CD4-positive, CD25-positive, alpha-beta regulatory T cell (primary cell): ENCODE results near the gene GRIA2. TPM values are rescaled to one million over a fixed set of nuclear protein-coding genes. Genes with fewer than 3 reads are reported as not detected.
"Not testable (repeated sequence)": the region's sequence is repeated elsewhere in the genome, so short reads cannot be mapped to it uniquely, and the experiment has no call there.

ENCODE experiments used
- ATAC-seq, 2 donors: fragments of 150-1000 bp; cut with Tn5 transposase; one replicate each; pipeline ENCODE4 v1.10.0; 2021; ENCODE audit warnings: low read depth in 2 of 2, moderate number of reproducible peaks in 2 of 2, moderate library complexity in 1 of 2
- DNase-seq, 3 donors: peaks; one replicate each; pipeline versions ENCODE4 v3.0.0 to v3.0.0-alpha.2; 2012 to 2022; ENCODE audit warnings: mixed read lengths in 1 of 3
- H3K27ac ChIP-seq: one replicate; pipeline ENCODE4 v1.7.0; 2013; ENCODE audit warnings: mild to moderate bottlenecking, low read length; ENCODE audit not compliant: insufficient read depth, poor library complexity, severe bottlenecking
- H3K27me3 ChIP-seq: one replicate; pipeline ENCODE4 v1.7.0; 2013; ENCODE audit warnings: low read length; ENCODE audit not compliant: control insufficient read depth, insufficient read depth
- H3K36me3 ChIP-seq: one replicate; pipeline ENCODE4 v1.7.0; 2013; ENCODE audit warnings: mild to moderate bottlenecking, low read length, moderate library complexity; ENCODE audit not compliant: control insufficient read depth, insufficient read depth
- H3K4me1 ChIP-seq: 2 replicates; pipeline ENCODE4 v1.7.0; 2013; ENCODE audit warnings: mild to moderate bottlenecking, low read length; ENCODE audit not compliant: insufficient read depth, control insufficient read depth, poor library complexity, severe bottlenecking
- H3K4me3 ChIP-seq: one replicate; pipeline ENCODE4 v1.7.0; 2013; ENCODE audit warnings: low read depth, mild to moderate bottlenecking, low read length, moderate library complexity
- H3K9me3 ChIP-seq, 2 experiments: 1 replicate in 1 of 2; 2 replicates in 1 of 2; pipeline ENCODE4 v1.7.0; 2013; ENCODE audit warnings: low read length in 2 of 2, mild to moderate bottlenecking in 1 of 2, moderate library complexity in 1 of 2; ENCODE audit not compliant: control insufficient read depth in 2 of 2
- H3K27ac Mint-ChIP-seq, 3 donors: one replicate each; pipeline ENCODE4 v1.8.0; 2020 to 2022; ENCODE audit warnings: mild to moderate bottlenecking in 3 of 3, mixed read lengths in 3 of 3, moderate library complexity in 2 of 3
- H3K27me3 Mint-ChIP-seq: one replicate; pipeline ENCODE4 v1.8.0; 2022; ENCODE audit warnings: mild to moderate bottlenecking, mixed read lengths
- H3K36me3 Mint-ChIP-seq: one replicate; pipeline ENCODE4 v1.8.0; 2020; ENCODE audit warnings: mixed read lengths
- H3K4me1 Mint-ChIP-seq, 4 donors: one replicate each; pipeline ENCODE4 v1.8.0; 2020 to 2022; ENCODE audit warnings: mixed read lengths in 4 of 4, mild to moderate bottlenecking in 1 of 4
- H3K4me3 Mint-ChIP-seq, 4 donors: one replicate each; pipeline ENCODE4 v1.8.0; 2020 to 2022; ENCODE audit warnings: mild to moderate bottlenecking in 4 of 4, mixed read lengths in 4 of 4, moderate library complexity in 3 of 4
- H3K9me3 Mint-ChIP-seq, 7 donors: one replicate each; pipeline ENCODE4 v1.8.0; 2020 to 2022; ENCODE audit warnings: mixed read lengths in 7 of 7, mild to moderate bottlenecking in 3 of 7, moderate library complexity in 2 of 7
- polyA plus RNA-seq, 4 donors: library from polyadenylated mRNA; unstranded; fragments of 300-500 nt; fragmentation: Illumina TruSeq; gene quantifications; one replicate each; pipeline ENCODE4 v1.2.3, GENCODE V29; 2021
- total RNA-seq: library from RNA; stranded (reverse); gene quantifications from one replicate; pipeline ENCODE4 v1.2.3, GENCODE V29; 2022

The GRIA2 gene
- total RNA-seq: not detected
- not detected for polyA plus RNA-seq

GRCh38 chr4:157220371-157220881 is at the start of gene GRIA2:
GRIA2 (plus strand) TSS chr4:157220728; CDS start chr4:157221043, 315 bp downstream.
- H3K27me3 ChIP-seq: no peaks in the 10 kb centered on the region
- Mint-ChIP-seq H3K27me3 (peaks cover 6% of the 10 kb centered on the region), H3K36me3 (no peaks in the 10 kb centered on the region), H3K27ac (no peak within 1 kb of the TSS), H3K4me3 (peak within 1 kb of the TSS in 1 of 4 donors; percentile 61), H3K9me3 (peaks cover 0 to 17% (median 4%) of the 10 kb centered on the region in 7 donors), H3K4me1 (peaks cover 0 to 3% (median 0%) of the 10 kb centered on the region in 4 donors)
- no peak for DNase-seq
- H3K4me3 ChIP-seq: no peak within 1 kb of the TSS
- no peak within 1 kb of the TSS for H3K27ac ChIP-seq
- H3K36me3 ChIP-seq: no peaks in the 10 kb centered on the region
- H3K4me1 ChIP-seq: no peaks in the 10 kb centered on the region
- H3K9me3 ChIP-seq: no peaks in the 10 kb centered on the region
- no peak for ATAC-seq

- Histone ChIP-seq H3K9me3 (no peaks in the 10 kb centered on the region), H3K27ac (no peak overlapping the region), H3K4me1 (no peaks in the 10 kb centered on the region), H3K27me3 (no peaks in the 10 kb centered on the region), H3K36me3 (no peaks in the 10 kb centered on the region), H3K4me3 (no peak overlapping the region)
- peaks cover 0 to 3% (median 2%) of the 10 kb centered on the region in 7 donors for H3K9me3 Mint-ChIP-seq
- no peaks in the 10 kb centered on the region for H3K4me1 Mint-ChIP-seq
- no peaks in the 10 kb centered on the region for H3K27me3 Mint-ChIP-seq
- no peak for DNase-seq
- no peaks in the 10 kb centered on the region for H3K36me3 Mint-ChIP-seq
- no peak overlapping the region for H3K27ac Mint-ChIP-seq
- no peak for ATAC-seq
- no peak overlapping the region for H3K4me3 Mint-ChIP-seq
Measured at GRCh38 chr4:157172011-157172410, 48.5 kb upstream of the GRIA2 start.

- not testable (repeated sequence) for H3K4me1 ChIP-seq, H3K27me3 Mint-ChIP-seq, H3K9me3 ChIP-seq, H3K27ac Mint-ChIP-seq, DNase-seq, H3K9me3 Mint-ChIP-seq, H3K4me3 ChIP-seq, H3K36me3 ChIP-seq, H3K27me3 ChIP-seq, H3K27ac ChIP-seq, H3K36me3 Mint-ChIP-seq, ATAC-seq, H3K4me3 Mint-ChIP-seq, H3K4me1 Mint-ChIP-seq
Measured at GRCh38 chr4:157180268-157180667, 40.3 kb upstream of the GRIA2 start.

- H3K4me1 ChIP-seq: no peaks in the 10 kb centered on the region
- DNase-seq: no peak
- Mint-ChIP-seq H3K4me1 (no peaks in the 10 kb centered on the region), H3K9me3 (peaks cover 0 to 10% (median 7%) of the 10 kb centered on the region in 7 donors), H3K27ac (no peak overlapping the region), H3K27me3 (peaks cover 5% of the 10 kb centered on the region), H3K36me3 (no peaks in the 10 kb centered on the region), H3K4me3 (no peak overlapping the region)
- ATAC-seq: no peak
- no peak overlapping the region for H3K27ac ChIP-seq
- H3K9me3 ChIP-seq: peaks cover 0 to 2% of the 10 kb centered on the region in 2 experiments
- H3K4me3 ChIP-seq: no peak overlapping the region
- H3K27me3 ChIP-seq: no peaks in the 10 kb centered on the region
- no peaks in the 10 kb centered on the region for H3K36me3 ChIP-seq
Measured at GRCh38 chr4:157184300-157184699, 36.2 kb upstream of the GRIA2 start.

- Mint-ChIP-seq H3K4me1 (no peaks in the 10 kb centered on the region), H3K4me3 (no peak overlapping the region), H3K36me3 (no peaks in the 10 kb centered on the region), H3K27ac (no peak overlapping the region), H3K27me3 (peaks cover 5% of the 10 kb centered on the region), H3K9me3 (peaks cover 2 to 16% (median 9%) of the 10 kb centered on the region in 7 donors)
- no peak overlapping the region for H3K27ac ChIP-seq
- H3K9me3 ChIP-seq: peaks cover 0 to 5% of the 10 kb centered on the region in 2 experiments
- no peaks in the 10 kb centered on the region for H3K27me3 ChIP-seq
- ATAC-seq (no peak), DNase-seq (no peak)
- H3K4me1 ChIP-seq: no peaks in the 10 kb centered on the region
- no peaks in the 10 kb centered on the region for H3K36me3 ChIP-seq
- H3K4me3 ChIP-seq: no peak overlapping the region
Measured at GRCh38 chr4:157185363-157185762, 35.2 kb upstream of the GRIA2 start.

GRCh38 chr4:157195374-157195773 is 25.2 kb upstream of the GRIA2 start:
- H3K27ac ChIP-seq: no peak overlapping the region
- peaks cover 0 to 5% (median 2%) of the 10 kb centered on the region in 7 donors for H3K9me3 Mint-ChIP-seq
- ATAC-seq: no peak

GRCh38 chr4:157196046-157196445 is 24.5 kb upstream of the GRIA2 start:
- H3K9me3 ChIP-seq: peaks cover 0 to 1% of the 10 kb centered on the region in 2 experiments
- Mint-ChIP-seq H3K27ac (no peak overlapping the region), H3K9me3 (peaks cover 0 to 5% (median 1%) of the 10 kb centered on the region in 7 donors), H3K4me1 (no peaks in the 10 kb centered on the region), H3K27me3 (no peaks in the 10 kb centered on the region), H3K36me3 (no peaks in the 10 kb centered on the region), H3K4me3 (no peak overlapping the region)
- no peaks in the 10 kb centered on the region for H3K36me3 ChIP-seq
- no peak overlapping the region for H3K4me3 ChIP-seq
- no peaks in the 10 kb centered on the region for H3K4me1 ChIP-seq
- no peak for ATAC-seq
- no peak for DNase-seq
- H3K27ac ChIP-seq: no peak overlapping the region
- H3K27me3 ChIP-seq: no peaks in the 10 kb centered on the region

More at GRCh38 chr4:157195374-157195773, 25.2 kb upstream of the GRIA2 start:
- Mint-ChIP-seq H3K4me1 (no peaks in the 10 kb centered on the region), H3K4me3 (no peak overlapping the region), H3K36me3 (no peaks in the 10 kb centered on the region), H3K27ac (no peak overlapping the region), H3K27me3 (no peaks in the 10 kb centered on the region)
- H3K4me1 ChIP-seq: no peaks in the 10 kb centered on the region
- H3K36me3 ChIP-seq: no peaks in the 10 kb centered on the region
- no peaks in the 10 kb centered on the region for H3K27me3 ChIP-seq
- DNase-seq: no peak
- H3K4me3 ChIP-seq: no peak overlapping the region
- peaks cover 0 to 3% of the 10 kb centered on the region in 2 experiments for H3K9me3 ChIP-seq

- H3K27me3 Mint-ChIP-seq: no peaks in the 10 kb centered on the region
- Histone ChIP-seq H3K36me3 (no peaks in the 10 kb centered on the region), H3K4me3 (no peak overlapping the region), H3K27me3 (no peaks in the 10 kb centered on the region), H3K9me3 (peaks cover 0 to 3% of the 10 kb centered on the region in 2 experiments), H3K4me1 (no peaks in the 10 kb centered on the region), H3K27ac (no peak overlapping the region)
- H3K4me1 Mint-ChIP-seq: no peaks in the 10 kb centered on the region
- no peak overlapping the region for H3K4me3 Mint-ChIP-seq
- peak in 1 of 3 donors; percentile 1 for DNase-seq
- H3K27ac Mint-ChIP-seq: no peak overlapping the region
- no peaks in the 10 kb centered on the region for H3K36me3 Mint-ChIP-seq
- H3K9me3 Mint-ChIP-seq: peaks cover 0 to 11% (median 2%) of the 10 kb centered on the region in 7 donors
- no peak for ATAC-seq
Measured at GRCh38 chr4:157204634-157205244, 15.8 kb upstream of the GRIA2 start.
